HG03064 (cell line): ENCODE measurements around the gene WNT4.

Experiments used
- ATAC-seq: cut with Tn5 transposase; IDR thresholded peaks from one replicate; pipeline ENCODE4 v1.9.1; 2021; ENCODE audit warnings: low read depth; ENCODE audit not compliant: unreplicated experiment

Gene WNT4

GRCh38 chr1:22089787-22090186 lies 53.1 kb downstream of the WNT4 start:
- no peak for ATAC-seq

- no peak for ATAC-seq
Measured at GRCh38 chr1:22089134-22089571, 53.7 kb downstream of the WNT4 start.

GRCh38 chr1:22088331-22088730 lies 54.6 kb downstream of the WNT4 start:
- ATAC-seq: no peak

GRCh38 chr1:22080191-22080590 lies 62.7 kb downstream of the WNT4 start:
- no peak for ATAC-seq

GRCh38 chr1:22078133-22078532 lies 64.8 kb downstream of the WNT4 start:
- no peak for ATAC-seq

- no peak for ATAC-seq
Measured at GRCh38 chr1:22077728-22078127, 65.2 kb downstream of the WNT4 start.

GRCh38 chr1:22076346-22076745 lies 66.6 kb downstream of the WNT4 start:
- no peak for ATAC-seq

GRCh38 chr1:22075718-22076117 lies 67.2 kb downstream of the WNT4 start:
- ATAC-seq: no peak

- ATAC-seq: no peak
Measured at GRCh38 chr1:22074803-22075202, 68.1 kb downstream of the WNT4 start.

GRCh38 chr1:22071511-22071910 lies 71.4 kb downstream of the WNT4 start:
- no peak for ATAC-seq
